WTC11 (cell line): ENCODE measurements around the gene STK32A. TPM values are rescaled to one million over a fixed set of nuclear protein-coding genes. Genes with fewer than 3 reads are reported as not detected.

Experiments used
- ATAC-seq: fragments of 200-7000 bp; cut with Tn5 transposase; 2 replicates; pipeline ENCODE4 v1.10.0; 2021; ENCODE audit warnings: mild to moderate bottlenecking, moderate library complexity
- CTCF ChIA-PET: fragments of 300-600 bp; sonication (Branson Sonifier 250); formaldehyde crosslinking; loops from one replicate; lab custom pipeline; 2021; ENCODE audit warnings: antibody characterized with exemption; lab: Charles Lee
- POLR2A ChIA-PET: fragments of 350-600 bp; sonication (Branson Sonifier 250); formaldehyde crosslinking; loops from one replicate; lab custom pipeline; 2021; ENCODE audit warnings: antibody characterized with exemption; lab: Charles Lee
- DNase-seq: peaks from one replicate; pipeline ENCODE4 v3.0.0; 2021; ENCODE audit warnings: low spot score
- H3K27ac Mint-ChIP-seq: 2 replicates; pipeline ENCODE4 v1.8.0; 2021; ENCODE audit warnings: mixed read lengths
- H3K27me3 Mint-ChIP-seq: 2 replicates; pipeline ENCODE4 v1.8.0; 2021; ENCODE audit warnings: low read depth, mild to moderate bottlenecking, moderate library complexity, mixed read lengths
- H3K36me3 Mint-ChIP-seq: 2 replicates; pipeline ENCODE4 v1.8.0; 2021; ENCODE audit warnings: mixed read lengths
- H3K4me1 Mint-ChIP-seq: 2 replicates; pipeline ENCODE4 v1.8.0; 2022; ENCODE audit warnings: mixed read lengths
- H3K4me3 Mint-ChIP-seq: 2 replicates; pipeline ENCODE4 v1.8.0; 2021; ENCODE audit warnings: mild to moderate bottlenecking, moderate library complexity, mixed read lengths
- H3K9me3 Mint-ChIP-seq: 2 replicates; pipeline ENCODE4 v1.8.0; 2021; ENCODE audit warnings: mixed read lengths
- ATF1 ChIP-seq: sonication (generic); formaldehyde crosslinking; IDR thresholded peaks from 2 replicates; pipeline ENCODE4 v1.8.1; 2023; ENCODE audit warnings: mild to moderate bottlenecking, moderate library complexity, missing genetic modification reagents
- CREM ChIP-seq: sonication (generic); formaldehyde crosslinking; IDR thresholded peaks from 2 replicates; pipeline ENCODE4 v1.8.1; 2022; ENCODE audit warnings: mild to moderate bottlenecking, missing genetic modification reagents, moderate library complexity
- E2F1 ChIP-seq: sonication (generic); formaldehyde crosslinking; IDR thresholded peaks from 2 replicates; pipeline ENCODE4 v1.8.0; 2022; ENCODE audit warnings: mild to moderate bottlenecking, missing genetic modification reagents
- E2F5 ChIP-seq: sonication (generic); formaldehyde crosslinking; IDR thresholded peaks from 2 replicates; pipeline ENCODE4 v1.8.1; 2022; ENCODE audit warnings: mild to moderate bottlenecking, moderate library complexity, missing genetic modification reagents
- ELF4 ChIP-seq: sonication (generic); formaldehyde crosslinking; IDR thresholded peaks from 2 replicates; pipeline ENCODE4 v1.8.1; 2022; ENCODE audit warnings: low read depth, mild to moderate bottlenecking, moderate library complexity, missing genetic modification reagents
- FOXK1 ChIP-seq: sonication (generic); formaldehyde crosslinking; IDR thresholded peaks from 2 replicates; pipeline ENCODE4 v1.8.0; 2022; ENCODE audit warnings: mild to moderate bottlenecking, moderate library complexity, missing genetic modification reagents
- IRF2 ChIP-seq: sonication (generic); formaldehyde crosslinking; IDR thresholded peaks from 2 replicates; pipeline ENCODE4 v1.8.0; 2022; ENCODE audit warnings: low read depth, missing genetic modification reagents, borderline replicate concordance
- JAZF1 ChIP-seq: fragments of 250-450 bp; sonication (Bioruptor Pico); IDR thresholded peaks from 2 replicates; pipeline ENCODE4 v1.9.0; 2021; ENCODE audit warnings: moderate library complexity, mild to moderate bottlenecking, inconsistent platforms
- MYBL2 ChIP-seq: sonication (generic); formaldehyde crosslinking; IDR thresholded peaks from 2 replicates; pipeline ENCODE4 v1.8.1; 2023; ENCODE audit warnings: mild to moderate bottlenecking, moderate library complexity, missing genetic modification reagents
- PRRX2 ChIP-seq: fragments of 250-450 bp; sonication (Bioruptor Pico); IDR thresholded peaks from 2 replicates; pipeline ENCODE4 v1.8.0; 2021; ENCODE audit warnings: mild to moderate bottlenecking
- SMAD3 ChIP-seq: sonication (generic); formaldehyde crosslinking; IDR thresholded peaks from 2 replicates; pipeline ENCODE4 v1.8.0; 2022; ENCODE audit warnings: missing genetic modification reagents, mild to moderate bottlenecking, borderline replicate concordance
- TEAD1 ChIP-seq: sonication (generic); formaldehyde crosslinking; IDR thresholded peaks from 2 replicates; pipeline ENCODE4 v1.8.0; 2022; ENCODE audit warnings: mild to moderate bottlenecking, missing genetic modification reagents
- USF2 ChIP-seq: sonication (generic); formaldehyde crosslinking; IDR thresholded peaks from 2 replicates; pipeline ENCODE4 v1.8.1; 2023; ENCODE audit warnings: mild to moderate bottlenecking, missing genetic modification reagents, moderate library complexity
- ZBTB43 ChIP-seq: sonication (generic); formaldehyde crosslinking; IDR thresholded peaks from 2 replicates; pipeline ENCODE4 v1.8.1; 2023; ENCODE audit warnings: mild to moderate bottlenecking, missing genetic modification reagents
- ZNF416 ChIP-seq: fragments of 250-450 bp; sonication (Bioruptor Pico); IDR thresholded peaks from 2 replicates; pipeline ENCODE4 v1.9.0; 2021; ENCODE audit warnings: mild to moderate bottlenecking, inconsistent platforms
- ZNF532 ChIP-seq: fragments of 250-450 bp; sonication (Bioruptor Pico); IDR thresholded peaks from 2 replicates; pipeline ENCODE4 v1.9.0; 2021; ENCODE audit warnings: mild to moderate bottlenecking, borderline replicate concordance
- ZSCAN18 ChIP-seq: fragments of 250-450 bp; sonication (Bioruptor Pico); IDR thresholded peaks from 2 replicates; pipeline ENCODE4 v2.1.2; 2022; ENCODE audit warnings: mild to moderate bottlenecking, moderate library complexity
- total RNA-seq: library from RNA; stranded (reverse); gene quantifications from 3 replicates; pipeline ENCODE4 v1.2.3, GENCODE V29; 2021

Gene STK32A
- total RNA-seq, 1 experiment from 2014 or later, result 1.7 TPM

- H3K27ac Mint-ChIP-seq, result no peak overlapping the region
- no peaks in the 10 kb centered on the region for H3K4me1 Mint-ChIP-seq
- DNase-seq, result no peak
- no peak for ATAC-seq
- H3K36me3 Mint-ChIP-seq, result no peaks in the 10 kb centered on the region
- CTCF ChIA-PET, result interaction anchor here (2.3 kb wide), 1 partner anchor 11 kb away, joined by 15 read pairs; no protein-coding TSS in a partner anchor
- H3K9me3 Mint-ChIP-seq, result peaks cover 6% of the 10 kb centered on the region
- POLR2A ChIA-PET, result no interaction called here
- TF ChIP-seq E2F5 (CRISPR knock-in tag) (no peak), ZNF532 (CRISPR knock-in tag) (no peak), MYBL2 (CRISPR knock-in tag) (no peak), JAZF1 (CRISPR knock-in tag) (no peak), ZNF416 (no peak), USF2 (CRISPR knock-in tag) (no peak), FOXK1 (CRISPR knock-in tag) (no peak), E2F1 (CRISPR knock-in tag) (no peak), ZBTB43 (no peak), PRRX2 (no peak), SMAD3 (CRISPR knock-in tag) (no peak), ELF4 (CRISPR knock-in tag) (no peak), CREM (CRISPR knock-in tag) (no peak), IRF2 (CRISPR knock-in tag) (no peak), ATF1 (CRISPR knock-in tag) (no peak), ZSCAN18 (no peak), TEAD1 (CRISPR knock-in tag) (no peak)
- TF ChIP-seq, all 79 proteins: peak for 0
- H3K27me3 Mint-ChIP-seq, result no peaks in the 10 kb centered on the region
- H3K4me3 Mint-ChIP-seq, result no peak overlapping the region
These were observed 34.8 kb upstream of the STK32A start for GRCh38 chr5:147200004-147200403.
